MM.1S (cell line): Measurements from ENCODE around the gene TXLNA.
"Not testable (repeated sequence)": the region's sequence is repeated elsewhere in the genome, so short reads cannot be mapped to it uniquely, and the experiment has no call there.

Experiments
- CTCF ChIP-seq: fragments of 300-600 bp; sonication (generic); IDR thresholded peaks from 2 replicates; pipeline ENCODE4 v1.5.1; 2016; ENCODE audit warnings: antibody characterized with exemption, low read length, mixed read lengths
- EZH2 ChIP-seq: fragments of 300-600 bp; sonication (generic); optimal IDR thresholded peaks from 2 replicates; pipeline ENCODE3; 2017; ENCODE audit warnings: low read depth, mild to moderate bottlenecking, antibody characterized with exemption, low read length, mixed read lengths

- TF ChIP-seq CTCF, EZH2: not testable (repeated sequence)
Observed at GRCh38 chr1:32143302-32143695, 36.2 kb upstream of the TXLNA start.
